GM23338 (cell line): ENCODE results near the gene SORBS2. TPM values are rescaled to one million over a fixed set of nuclear protein-coding genes. Genes with fewer than 3 reads are reported as not detected.

ENCODE experiments used
- ATAC-seq: fragments of 200-7000 bp; cut with Tn5 transposase; 3 replicates; pipeline ENCODE4 v1.9.1; 2020
- DNase-seq: peaks from one replicate; pipeline ENCODE4 v3.0.0-alpha.2; 2015; ENCODE audit warnings: low spot score
- H2AFZ ChIP-seq: fragments of 200-600 bp; sonication (generic); 2 replicates; pipeline ENCODE4 v1.8.0; 2016; ENCODE audit warnings: antibody characterized with exemption, mild to moderate bottlenecking, moderate library complexity
- H3F3A ChIP-seq: fragments of 200-600 bp; sonication (generic); replicated peaks from 2 replicates; pipeline ENCODE4 v1.8.0; 2017; ENCODE audit warnings: antibody characterized with exemption, mixed run types, low read depth
- H3K27ac ChIP-seq: fragments of 200-600 bp; sonication (generic); 2 replicates; pipeline ENCODE4 v1.6.1; 2016; ENCODE audit warnings: low read depth
- H3K27me3 ChIP-seq: fragments of 200-600 bp; sonication (generic); 2 replicates; pipeline ENCODE4 v1.8.0; 2016; ENCODE audit warnings: mild to moderate bottlenecking, mixed run types, moderate library complexity; ENCODE audit not compliant: insufficient read depth
- H3K36me3 ChIP-seq: fragments of 200-600 bp; sonication (generic); 2 replicates; pipeline ENCODE4 v1.8.0; 2016; ENCODE audit warnings: mild to moderate bottlenecking; ENCODE audit not compliant: insufficient read depth
- H3K4me1 ChIP-seq: fragments of 200-600 bp; sonication (generic); 2 replicates; pipeline ENCODE4 v1.8.0; 2016; ENCODE audit warnings: mild to moderate bottlenecking, moderate library complexity; ENCODE audit not compliant: insufficient read depth
- H3K4me2 ChIP-seq: fragments of 200-600 bp; sonication (generic); 2 replicates; pipeline ENCODE4 v1.7.1; 2017; ENCODE audit warnings: mixed run types
- H3K4me3 ChIP-seq: fragments of 200-600 bp; sonication (generic); 2 replicates; pipeline ENCODE4 v1.6.1; 2016; ENCODE audit warnings: mixed run types
- H3K79me2 ChIP-seq: fragments of 200-600 bp; sonication (generic); replicated peaks from 2 replicates; pipeline ENCODE4 v1.8.0; 2017; ENCODE audit warnings: mild to moderate bottlenecking; ENCODE audit not compliant: insufficient read depth
- H3K9me2 ChIP-seq: fragments of 200-600 bp; sonication (generic); 2 replicates; pipeline ENCODE4 v1.8.0; 2017; ENCODE audit not compliant: insufficient read depth
- H4K20me1 ChIP-seq: fragments of 200-600 bp; sonication (generic); replicated peaks from 2 replicates; pipeline ENCODE4 v1.8.0; 2017; ENCODE audit warnings: mild to moderate bottlenecking; ENCODE audit not compliant: insufficient read depth
- H3K27ac Mint-ChIP-seq: 2 replicates; pipeline ENCODE4 v1.8.0; 2020; ENCODE audit warnings: inconsistent platforms, mild to moderate bottlenecking, moderate library complexity, mixed read lengths
- H3K27me3 Mint-ChIP-seq: 3 replicates; pipeline ENCODE4 v1.8.0; 2022; ENCODE audit warnings: low read depth, mild to moderate bottlenecking, moderate library complexity, mixed read lengths, inconsistent platforms; ENCODE audit not compliant: insufficient read depth, poor library complexity
- H3K36me3 Mint-ChIP-seq: 3 replicates; pipeline ENCODE4 v1.8.0; 2021; ENCODE audit warnings: low read depth, mild to moderate bottlenecking, inconsistent platforms, moderate library complexity, mixed read lengths
- H3K4me1 Mint-ChIP-seq: 3 replicates; pipeline ENCODE4 v1.8.0; 2020; ENCODE audit warnings: mild to moderate bottlenecking, inconsistent platforms, mixed read lengths
- H3K4me3 Mint-ChIP-seq: 3 replicates; pipeline ENCODE4 v1.8.0; 2021; ENCODE audit warnings: moderate library complexity, mild to moderate bottlenecking, inconsistent platforms, mixed read lengths
- H3K9me3 Mint-ChIP-seq: 3 replicates; pipeline ENCODE4 v1.8.0; 2020; ENCODE audit warnings: moderate library complexity, mild to moderate bottlenecking, inconsistent platforms, mixed read lengths
- CREB1 ChIP-seq: fragments of 250-450 bp; sonication (Bioruptor Pico); IDR thresholded peaks from 2 replicates; pipeline ENCODE4 v1.5.0; 2020; ENCODE audit warnings: low read depth, mild to moderate bottlenecking, moderate library complexity
- CTCF ChIP-seq, 2 experiments: fragments of 200-600 bp in 1 of 2; sonication (generic) in 1 of 2; conservative IDR thresholded peaks; 2 replicates each; pipeline versions ENCODE4 v1.5.1 to v1.6.1; 2016 to 2017; ENCODE audit warnings: antibody characterized with exemption in 2 of 2, low read depth in 2 of 2, mild to moderate bottlenecking in 2 of 2, moderate library complexity in 1 of 2
- ETS1 ChIP-seq: IDR thresholded peaks from 2 replicates; pipeline ENCODE4 v1.6.1; 2016; ENCODE audit warnings: antibody characterized with exemption
- EZH2 ChIP-seq: fragments of 200-600 bp; sonication (generic); IDR thresholded peaks from one replicate; pipeline ENCODE4 v1.8.0; 2017; ENCODE audit warnings: antibody characterized with exemption, mild to moderate bottlenecking, low read depth; ENCODE audit not compliant: unreplicated experiment
- EZH2phosphoT487 ChIP-seq: fragments of 200-600 bp; sonication (generic); IDR thresholded peaks from one replicate; pipeline ENCODE4 v1.8.1; 2018; ENCODE audit warnings: antibody characterized with exemption; ENCODE audit not compliant: unreplicated experiment
- REST ChIP-seq: IDR thresholded peaks from one replicate; pipeline ENCODE4 v1.6.1; 2018; ENCODE audit warnings: antibody characterized with exemption; ENCODE audit not compliant: unreplicated experiment
- STAT1 ChIP-seq: IDR thresholded peaks from one replicate; pipeline ENCODE4 v1.6.1; 2016; ENCODE audit warnings: antibody characterized with exemption; ENCODE audit not compliant: unreplicated experiment
- polyA plus RNA-seq: library from polyadenylated mRNA; unstranded; fragments of >200 nt; fragmentation: Nextera tagmentation; extraction: Ambion mirVana; gene quantifications from 2 replicates; pipeline ENCODE4 v1.2.1, GENCODE V29; 2016
- total RNA-seq: library from RNA; depleted of rRNA; stranded (reverse); fragments of >200 nt; shearing (Covaris generic); gene quantifications from 2 replicates; pipeline ENCODE4 v1.2.3, GENCODE V29; 2014

The SORBS2 gene
- total and polyA plus RNA-seq, 2 experiments from 2014 or later, result 17.8 to 27.6 TPM

GRCh38 chr4:185743722-185744487 is 68.1 kb downstream of the SORBS2 start:
- no peaks in the 10 kb centered on the region for H3F3A ChIP-seq
- TF ChIP-seq CREB1, result no peak
- TF ChIP-seq CTCF (conservative IDR thresholded peaks at IDR 0.05; ENCODE audit: low read depth in 2 of 2), result no peak
- no peak for TF ChIP-seq EZH2
- no peak for TF ChIP-seq REST
- no peak for TF ChIP-seq EZH2phosphoT487
- Mint-ChIP-seq H3K4me1 (peaks cover 41% of the 10 kb centered on the region), H3K27me3 (peaks cover 2% of the 10 kb centered on the region), H3K9me3 (no peaks in the 10 kb centered on the region), H3K4me3 (no peak overlapping the region), H3K36me3 (peaks cover 10% of the 10 kb centered on the region), H3K27ac (no peak overlapping the region)
- H2AFZ ChIP-seq, result no peak overlapping the region
- no peaks in the 10 kb centered on the region; the same call in 1 of the 2 replicates for H3K36me3 ChIP-seq
- DNase-seq, result no peak
- no peaks in the 10 kb centered on the region for H4K20me1 ChIP-seq
- ATAC-seq, result no peak
- no peak overlapping the region for H3K4me3 ChIP-seq
- H3K4me1 ChIP-seq, result peaks cover 26% of the 10 kb centered on the region
- H3K79me2 ChIP-seq, result no peaks in the 10 kb centered on the region
- peaks cover 12% of the 10 kb centered on the region for H3K9me2 ChIP-seq
- H3K4me2 ChIP-seq, result no peak overlapping the region
- H3K27ac ChIP-seq, result no peak overlapping the region
- H3K27me3 ChIP-seq, result no peaks in the 10 kb centered on the region

- no peak for TF ChIP-seq CREB1
- no peak for TF ChIP-seq STAT1
- TF ChIP-seq ETS1, result no peak
- H3F3A ChIP-seq, result no peaks in the 10 kb centered on the region
- H3K79me2 ChIP-seq, result no peaks in the 10 kb centered on the region
- no peak overlapping the region for H3K27ac ChIP-seq
- no peak overlapping the region for H3K4me2 ChIP-seq
- H2AFZ ChIP-seq, result no peak overlapping the region
- Mint-ChIP-seq H3K27me3 (peaks cover 2% of the 10 kb centered on the region), H3K4me1 (peaks cover 47% of the 10 kb centered on the region), H3K27ac (no peak overlapping the region), H3K4me3 (no peak overlapping the region), H3K9me3 (no peaks in the 10 kb centered on the region), H3K36me3 (peaks cover 10% of the 10 kb centered on the region)
- H3K4me1 ChIP-seq, result peaks cover 36% of the 10 kb centered on the region
- no peaks in the 10 kb centered on the region for H3K27me3 ChIP-seq
- ATAC-seq (no peak), DNase-seq (no peak)
- H4K20me1 ChIP-seq, result no peaks in the 10 kb centered on the region
- no peaks in the 10 kb centered on the region; the same call in 1 of the 2 replicates for H3K36me3 ChIP-seq
- H3K9me2 ChIP-seq, result peaks cover 12% of the 10 kb centered on the region
- no peak overlapping the region for H3K4me3 ChIP-seq
Measured at GRCh38 chr4:185742766-185743165, 69.2 kb downstream of the SORBS2 start.
